ENCODE results near the gene RPS29. TPM values are rescaled to one million over a fixed set of nuclear protein-coding genes. Genes with fewer than 3 reads are reported as not detected.

RPS29 gene
- total RNA-seq: 1,949 TPM

GRCh38 chr14:49585803-49586672, at the start of gene RPS29:
RPS29 (minus strand) TSS chr14:49586380; CDS start chr14:49586346, 34 bp downstream.

GRCh38 chr14:49634547-49635334, 48.6 kb upstream of the RPS29 start, which contains the start of gene DNAAF2:
DNAAF2 (minus strand) TSS chr14:49635244; CDS start chr14:49635149, 95 bp downstream.

DNA sequence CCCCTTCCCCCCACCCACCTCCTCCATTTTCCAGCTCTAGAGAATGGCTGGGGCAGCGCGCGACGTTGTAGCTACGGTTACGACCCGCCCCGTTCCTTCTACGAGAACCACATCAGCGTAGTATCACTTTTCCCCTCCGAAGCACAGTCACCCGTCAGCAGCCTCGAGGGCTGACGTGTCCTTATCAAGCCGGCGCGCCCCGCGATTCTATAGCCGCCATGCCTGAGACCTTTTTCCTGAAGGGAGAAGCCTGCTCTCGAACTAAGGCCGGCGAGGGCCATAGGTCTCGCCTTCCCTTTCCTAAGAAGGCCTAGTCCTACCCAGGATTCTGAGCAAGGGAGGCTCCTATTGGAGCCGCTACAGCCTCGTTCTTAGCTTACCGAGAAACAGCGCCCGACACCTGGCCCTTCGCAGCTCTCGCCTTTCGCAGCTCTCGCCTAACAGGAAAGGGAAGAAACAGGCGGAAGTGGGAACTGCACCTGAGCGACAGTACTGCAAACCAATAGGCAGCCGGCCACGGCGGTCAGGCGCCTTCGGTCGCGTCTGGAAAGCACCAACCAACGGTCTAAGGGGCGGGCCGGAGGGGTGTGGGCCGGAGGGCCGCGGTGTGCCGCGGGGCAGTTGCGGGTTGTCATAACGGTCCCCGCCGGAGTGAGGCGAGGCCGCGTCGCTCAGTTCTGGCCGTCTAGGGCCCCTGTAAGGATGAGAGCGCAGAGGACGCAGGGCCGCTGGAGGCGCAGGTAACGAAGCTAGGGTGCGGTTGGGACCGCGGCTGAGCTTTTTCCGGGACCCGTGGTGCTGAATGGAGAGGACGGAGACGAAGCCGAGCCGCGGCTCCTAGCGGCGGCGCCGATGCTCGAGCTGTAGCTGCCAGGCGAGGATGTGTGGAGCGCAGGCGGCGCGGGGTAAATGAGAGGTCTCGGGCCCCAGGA, 34.3 kb upstream of the RPS29 start, which contains the start of the genes MGAT2 and RPL36AL:
TSS of gene MGAT2 (plus strand) at position 618 of the 932 bp plus-strand sequence. CDS start 470 bp downstream, outside the sequence.
TSS of gene RPL36AL (minus strand) at position 445 of the 932 bp plus-strand sequence. CDS start 1,522 bp downstream, outside the sequence.

GRCh38 chr14:49598485-49599300, 12.5 kb upstream of the RPS29 start, which contains the start of gene LRR1:
LRR1 (plus strand) TSS chr14:49598940; CDS start chr14:49599021, 81 bp downstream.

Small RNA genes lying within 50 kb of the gene (small RNA-seq; reads per million reads assigned to genes)
- gene AL139099.3: not detected
- gene AL139099.4: not detected
- not detected for gene RF00019
- gene RNA5SP384: not detected

Other genes starting within 250 kb of the RPS29 start
- 12.7 TPM for gene LRR1, start 12.6 kb upstream of the RPS29 start, total RNA-seq
- gene RPL36AL, start 34.2 kb upstream of the RPS29 start, total RNA-seq: 92.5 TPM
- gene MGAT2, start 34.4 kb upstream of the RPS29 start, total RNA-seq: 40.4 TPM
- 17.5 TPM for gene DNAAF2, start 48.9 kb upstream of the RPS29 start, total RNA-seq
- 9.7 TPM for gene POLE2, start 101.8 kb upstream of the RPS29 start, total RNA-seq
- 19.8 TPM for gene KLHDC1, start 106.7 kb upstream of the RPS29 start, total RNA-seq
- 99.9 TPM for gene KLHDC2, start 181.8 kb upstream of the RPS29 start, total RNA-seq

All from diencephalon (tissue), 1 donor.